Measurements from ENCODE around the gene CCNJL.

CCNJL gene

GRCh38 chr5:160333721-160334120 lies 21.4 kb upstream of the CCNJL start:
- no peak for DNase-seq (ENCODE audit: low read depth in 2 of 2)

- no peak for DNase-seq (ENCODE audit: low read depth in 2 of 2)
Measured at GRCh38 chr5:160330212-160330611, 17.8 kb upstream of the CCNJL start.

- no peak for DNase-seq (ENCODE audit: low read depth in 2 of 2)
Measured at GRCh38 chr5:160327818-160328217, 15.5 kb upstream of the CCNJL start.

GRCh38 chr5:160326981-160327380 lies 14.6 kb upstream of the CCNJL start:
- DNase-seq (ENCODE audit: low read depth in 2 of 2) = no peak

- no peak for DNase-seq (ENCODE audit: low read depth in 2 of 2)
Measured at GRCh38 chr5:160325716-160326115, 13.4 kb upstream of the CCNJL start.

- DNase-seq (ENCODE audit: low read depth in 2 of 2) = no peak
Measured at GRCh38 chr5:160324886-160325285, 12.5 kb upstream of the CCNJL start.

GRCh38 chr5:160318409-160318808 lies 6.0 kb upstream of the CCNJL start:
- DNase-seq (ENCODE audit: low read depth in 2 of 2) = no peak

GRCh38 chr5:160317434-160317833 lies 5.1 kb upstream of the CCNJL start:
- DNase-seq (ENCODE audit: low read depth in 2 of 2) = no peak

- no peak for DNase-seq (ENCODE audit: low read depth in 2 of 2)
Measured at GRCh38 chr5:160315968-160316367, 3.6 kb upstream of the CCNJL start.

- no peak for DNase-seq (ENCODE audit: low read depth in 2 of 2)
Measured at GRCh38 chr5:160312960-160313727, 780 bp upstream of the CCNJL start.

- DNase-seq (ENCODE audit: low read depth in 2 of 2) = no peak
Measured at GRCh38 chr5:160311491-160312133, 752 bp downstream of the CCNJL start.

- DNase-seq (ENCODE audit: low read depth in 2 of 2) = no peak
Measured at GRCh38 chr5:160310552-160311295, 1.6 kb downstream of the CCNJL start.

- DNase-seq (ENCODE audit: low read depth in 2 of 2) = no peak
Measured at GRCh38 chr5:160310140-160310539, 2.2 kb downstream of the CCNJL start.

- no peak for DNase-seq (ENCODE audit: low read depth in 2 of 2)
Measured at GRCh38 chr5:160306696-160307095, 5.7 kb downstream of the CCNJL start.

GRCh38 chr5:160305319-160305718 lies 7.0 kb downstream of the CCNJL start:
- no peak for DNase-seq (ENCODE audit: low read depth in 2 of 2)

GRCh38 chr5:160303690-160304089 lies 8.7 kb downstream of the CCNJL start:
- DNase-seq (ENCODE audit: low read depth in 2 of 2) = no peak

GRCh38 chr5:160298189-160298588 lies 14.2 kb downstream of the CCNJL start:
- DNase-seq (ENCODE audit: low read depth in 2 of 2) = no peak

- DNase-seq (ENCODE audit: low read depth in 2 of 2) = no peak
Measured at GRCh38 chr5:160297776-160298175, 14.6 kb downstream of the CCNJL start.

- DNase-seq (ENCODE audit: low read depth in 2 of 2) = no peak
Measured at GRCh38 chr5:160297004-160297403, 15.4 kb downstream of the CCNJL start.

- no peak for DNase-seq (ENCODE audit: low read depth in 2 of 2)
Measured at GRCh38 chr5:160296496-160296895, 15.9 kb downstream of the CCNJL start.

- DNase-seq (ENCODE audit: low read depth in 2 of 2) = no peak
Measured at GRCh38 chr5:160293901-160294561, 18.3 kb downstream of the CCNJL start.

- no peak for DNase-seq (ENCODE audit: low read depth in 2 of 2)
Measured at GRCh38 chr5:160293386-160293785, 19.0 kb downstream of the CCNJL start.
